Activated T-cell treated with anti-CD3 and anti-CD28 coated beads for 48 hours (primary cell): ENCODE measurements around the gene FCHO2.
"Not testable (repeated sequence)": the region's sequence is repeated elsewhere in the genome, so short reads cannot be mapped to it uniquely, and the experiment has no call there.

Experiments
- DNase-seq: peaks from one replicate; pipeline ENCODE4 v3.0.0-alpha.2; 2020; ENCODE audit warnings: low read depth

FCHO2 gene

GRCh38 chr5:72956324-72957140, 691 bp downstream of the FCHO2 start:
- peak; percentile 22 for DNase-seq

GRCh38 chr5:72957337-72957736, 1.5 kb downstream of the FCHO2 start:
- DNase-seq: no peak

- no peak for DNase-seq
Observed at GRCh38 chr5:72959257-72959656, 3.4 kb downstream of the FCHO2 start.

- DNase-seq: not testable (repeated sequence)
Observed at GRCh38 chr5:72974481-72974880, 18.6 kb downstream of the FCHO2 start.

GRCh38 chr5:72976810-72977209, 21.0 kb downstream of the FCHO2 start:
- DNase-seq: not testable (repeated sequence)

GRCh38 chr5:72985719-72986118, 29.9 kb downstream of the FCHO2 start:
- no peak for DNase-seq

- DNase-seq: no peak
Observed at GRCh38 chr5:72988769-72989168, 32.9 kb downstream of the FCHO2 start.

- no peak for DNase-seq
Observed at GRCh38 chr5:72991394-72991793, 35.6 kb downstream of the FCHO2 start.

GRCh38 chr5:72994578-72994977, 38.7 kb downstream of the FCHO2 start:
- DNase-seq: no peak

- no peak for DNase-seq
Observed at GRCh38 chr5:72996632-72997031, 40.8 kb downstream of the FCHO2 start.

- DNase-seq: no peak
Observed at GRCh38 chr5:72999916-73000315, 44.1 kb downstream of the FCHO2 start.

- DNase-seq: no peak
Observed at GRCh38 chr5:73005886-73006285, 50.0 kb downstream of the FCHO2 start.

- DNase-seq: no peak
Observed at GRCh38 chr5:73007051-73007450, 51.2 kb downstream of the FCHO2 start.

- no peak for DNase-seq
Observed at GRCh38 chr5:73008831-73009230, 53.0 kb downstream of the FCHO2 start.

- not testable (repeated sequence) for DNase-seq
Observed at GRCh38 chr5:73011612-73012011, 55.8 kb downstream of the FCHO2 start.

- no peak for DNase-seq
Observed at GRCh38 chr5:73018892-73019291, 63.1 kb downstream of the FCHO2 start.

- DNase-seq: no peak
Observed at GRCh38 chr5:73019766-73020165, 63.9 kb downstream of the FCHO2 start.

- no peak for DNase-seq
Observed at GRCh38 chr5:73022471-73023169, 66.8 kb downstream of the FCHO2 start.

GRCh38 chr5:73024946-73025544, 69.2 kb downstream of the FCHO2 start:
- DNase-seq: not testable (repeated sequence)

GRCh38 chr5:73027361-73027760, 71.5 kb downstream of the FCHO2 start:
- DNase-seq: no peak

- no peak for DNase-seq
Observed at GRCh38 chr5:73027816-73028215, 72.0 kb downstream of the FCHO2 start.

- no peak for DNase-seq
Observed at GRCh38 chr5:73028991-73029595, 73.3 kb downstream of the FCHO2 start.

GRCh38 chr5:73030531-73030930, 74.7 kb downstream of the FCHO2 start:
- no peak for DNase-seq
